Skin of body (tissue), 2 donors: ENCODE measurements around the gene CYP2A7. TPM values are rescaled to one million over a fixed set of nuclear protein-coding genes. Genes with fewer than 3 reads are reported as not detected.
"Not testable (repeated sequence)": the region's sequence is repeated elsewhere in the genome, so short reads cannot be mapped to it uniquely, and the experiment has no call there.

Experiments used
- DNase-seq: peaks from one replicate; lab custom pipeline; 2025; lab: John Stamatoyannopoulos, UW
- total RNA-seq: library from RNA; depleted of rRNA; stranded (reverse); fragments of >200 nt; gene quantifications from one replicate; pipeline ENCODE4 v1.2.3, GENCODE V29; 2014

The CYP2A7 gene
- total RNA-seq = not detected

- DNase-seq = not testable (repeated sequence)
Observed at GRCh38 chr19:40882062-40882461, at the start of gene CYP2A7. Gene CYP2A7 (minus strand): TSS chr19:40882231. CDS start chr19:40882210, 21 bp downstream.

GRCh38 chr19:40930799-40931198 is 48.8 kb upstream of the CYP2A7 start:
- DNase-seq = not testable (repeated sequence)

GRCh38 chr19:40929942-40930341 is 47.9 kb upstream of the CYP2A7 start:
- DNase-seq = not testable (repeated sequence)

- no peak for DNase-seq
Observed at GRCh38 chr19:40928850-40929249, 46.8 kb upstream of the CYP2A7 start.

- no peak for DNase-seq
Observed at GRCh38 chr19:40927567-40927966, 45.5 kb upstream of the CYP2A7 start.

GRCh38 chr19:40926276-40926675 is 44.2 kb upstream of the CYP2A7 start:
- not testable (repeated sequence) for DNase-seq

GRCh38 chr19:40923934-40924391 is 41.9 kb upstream of the CYP2A7 start:
- DNase-seq = no peak

GRCh38 chr19:40922237-40923160 is 40.5 kb upstream of the CYP2A7 start:
- DNase-seq = not testable (repeated sequence)

GRCh38 chr19:40921005-40921897 is 39.2 kb upstream of the CYP2A7 start:
- no peak for DNase-seq

GRCh38 chr19:40920300-40921004 is 38.4 kb upstream of the CYP2A7 start:
- DNase-seq = no peak

- not testable (repeated sequence) for DNase-seq
Observed at GRCh38 chr19:40919530-40920299, 37.7 kb upstream of the CYP2A7 start.

GRCh38 chr19:40918303-40918702 is 36.3 kb upstream of the CYP2A7 start:
- not testable (repeated sequence) for DNase-seq

GRCh38 chr19:40908976-40909375 is 26.9 kb upstream of the CYP2A7 start:
- DNase-seq = no peak

GRCh38 chr19:40907968-40908735 is 26.1 kb upstream of the CYP2A7 start:
- DNase-seq = no peak

- DNase-seq = no peak
Observed at GRCh38 chr19:40906512-40906911, 24.5 kb upstream of the CYP2A7 start.

GRCh38 chr19:40904673-40905156 is 22.7 kb upstream of the CYP2A7 start:
- DNase-seq = not testable (repeated sequence)

- DNase-seq = not testable (repeated sequence)
Observed at GRCh38 chr19:40901975-40902750, 20.1 kb upstream of the CYP2A7 start.

- DNase-seq = not testable (repeated sequence)
Observed at GRCh38 chr19:40900521-40900920, 18.5 kb upstream of the CYP2A7 start.

GRCh38 chr19:40899964-40900363 is 17.9 kb upstream of the CYP2A7 start:
- not testable (repeated sequence) for DNase-seq
